H9 (cell line): Measurements from ENCODE around the gene TMEM80. TPM values are rescaled to one million over a fixed set of nuclear protein-coding genes. Genes with fewer than 3 reads are reported as not detected.

Experiments
- DNase-seq: peaks from one replicate; pipeline ENCODE4 v3.0.0-alpha.2; 2017
- H2AFZ ChIP-seq: one replicate; pipeline ENCODE4 v1.6.1; 2013; ENCODE audit warnings: mild to moderate bottlenecking, low read length, control low read depth, moderate library complexity
- H2AK5ac ChIP-seq: 2 replicates; pipeline ENCODE4 v1.6.1; 2013; ENCODE audit warnings: low read length, control low read depth, mixed read lengths; ENCODE audit not compliant: insufficient read length
- H2BK120ac ChIP-seq: one replicate; pipeline ENCODE4 v1.6.1; 2013; ENCODE audit warnings: low read depth, mild to moderate bottlenecking, low read length, control low read depth, inconsistent platforms; ENCODE audit not compliant: poor library complexity, severe bottlenecking
- H2BK12ac ChIP-seq: 2 replicates; pipeline ENCODE4 v1.6.1; 2013; ENCODE audit warnings: low read length, control low read depth, mixed read lengths, low read depth; ENCODE audit not compliant: insufficient read length
- H2BK15ac ChIP-seq: 2 replicates; pipeline ENCODE4 v1.6.1; 2013; ENCODE audit warnings: low read depth, low read length, control low read depth
- H2BK20ac ChIP-seq: one replicate; pipeline ENCODE4 v1.6.1; 2013; ENCODE audit warnings: low read depth, mild to moderate bottlenecking, low read length, control low read depth, inconsistent platforms; ENCODE audit not compliant: poor library complexity, severe bottlenecking
- H2BK5ac ChIP-seq: 2 replicates; pipeline ENCODE4 v1.6.1; 2013; ENCODE audit warnings: low read length, control low read depth, mixed read lengths; ENCODE audit not compliant: insufficient read length
- H3K14ac ChIP-seq: 2 replicates; pipeline ENCODE4 v1.6.1; 2013; ENCODE audit warnings: low read length, control low read depth; ENCODE audit not compliant: insufficient read depth
- H3K18ac ChIP-seq: 2 replicates; pipeline ENCODE4 v1.6.1; 2013; ENCODE audit warnings: low read depth, mild to moderate bottlenecking, mixed read lengths, low read length, control low read depth; ENCODE audit not compliant: insufficient read length
- H3K23ac ChIP-seq: 2 replicates; pipeline ENCODE4 v1.6.1; 2013; ENCODE audit warnings: low read length, control low read depth, mixed read lengths, low read depth; ENCODE audit not compliant: insufficient read length
- H3K23me2 ChIP-seq: 2 replicates; pipeline ENCODE4 v1.6.1; 2013; ENCODE audit warnings: low read depth, mild to moderate bottlenecking, mixed read lengths, low read length, control low read depth; ENCODE audit not compliant: insufficient read length, poor library complexity, severe bottlenecking
- H3K27ac ChIP-seq: 2 replicates; pipeline ENCODE4 v1.5.1; 2013; ENCODE audit warnings: low read length, control low read depth, mixed read lengths, low read depth; ENCODE audit not compliant: insufficient read length
- H3K27me3 ChIP-seq: 2 replicates; pipeline ENCODE4 v1.6.1; 2013; ENCODE audit warnings: low read length, control low read depth, inconsistent platforms; ENCODE audit not compliant: insufficient read depth
- H3K4ac ChIP-seq: 2 replicates; pipeline ENCODE4 v1.6.1; 2013; ENCODE audit warnings: low read depth, mild to moderate bottlenecking, control low read depth, inconsistent platforms, low read length, moderate library complexity
- H3K4me1 ChIP-seq: 2 replicates; pipeline ENCODE4 v1.6.1; 2013; ENCODE audit warnings: low read length, control low read depth, inconsistent platforms; ENCODE audit not compliant: insufficient read depth
- H3K4me2 ChIP-seq: 2 replicates; pipeline ENCODE4 v1.6.1; 2013; ENCODE audit warnings: low read length, control low read depth, mixed read lengths; ENCODE audit not compliant: insufficient read length, insufficient read depth
- H3K56ac ChIP-seq: 2 replicates; pipeline ENCODE4 v1.6.1; 2013; ENCODE audit warnings: low read depth, mild to moderate bottlenecking, mixed read lengths, low read length, control low read depth; ENCODE audit not compliant: insufficient read length
- H3K79me1 ChIP-seq: 2 replicates; pipeline ENCODE4 v1.6.1; 2013; ENCODE audit warnings: low read depth, mild to moderate bottlenecking, moderate library complexity, low read length, control low read depth, inconsistent platforms; ENCODE audit not compliant: insufficient read depth, poor library complexity, severe bottlenecking
- H3K79me2 ChIP-seq: 2 replicates; pipeline ENCODE4 v1.6.1; 2013; ENCODE audit warnings: low read length, control low read depth, inconsistent platforms; ENCODE audit not compliant: insufficient read depth
- H3K9ac ChIP-seq: 2 replicates; pipeline ENCODE4 v1.6.1; 2013; ENCODE audit warnings: low read length, control low read depth, mixed read lengths; ENCODE audit not compliant: insufficient read length; ENCODE audit errors: extremely low read depth
- H3K9me3 ChIP-seq: one replicate; pipeline ENCODE4 v1.6.1; 2013; ENCODE audit warnings: low read depth, low read length, inconsistent platforms; ENCODE audit not compliant: control insufficient read depth
- H3T11ph ChIP-seq: one replicate; pipeline ENCODE4 v1.6.1; 2013; ENCODE audit warnings: mild to moderate bottlenecking, low read length, control low read depth, inconsistent platforms
- H4K20me1 ChIP-seq: one replicate; pipeline ENCODE4 v1.6.1; 2013; ENCODE audit not compliant: control insufficient read depth, insufficient read length, insufficient read depth
- H4K5ac ChIP-seq: 2 replicates; pipeline ENCODE4 v1.6.1; 2013; ENCODE audit warnings: low read depth, mild to moderate bottlenecking, mixed read lengths, low read length, control low read depth; ENCODE audit not compliant: insufficient read length
- H4K8ac ChIP-seq: replicated peaks from 2 replicates; pipeline ENCODE4 v1.6.1; 2013; ENCODE audit warnings: low read length, control low read depth, mixed read lengths, low read depth; ENCODE audit not compliant: insufficient read length
- H4K91ac ChIP-seq: 2 replicates; pipeline ENCODE4 v1.6.1; 2013; ENCODE audit warnings: low read depth, mild to moderate bottlenecking, moderate library complexity, mixed read lengths, low read length, control low read depth; ENCODE audit not compliant: insufficient read length
- H3K27ac Mint-ChIP-seq, 3 experiments: 2 replicates in 2 of 3; 3 replicates in 1 of 3; pipeline ENCODE4 v1.8.0; 2020 to 2021; ENCODE audit warnings: mixed read lengths in 3 of 3, mild to moderate bottlenecking in 1 of 3, moderate library complexity in 1 of 3
- H3K27me3 Mint-ChIP-seq: 2 replicates; pipeline ENCODE4 v1.8.0; 2021; ENCODE audit warnings: low read depth, mild to moderate bottlenecking, moderate library complexity, mixed read lengths
- H3K36me3 Mint-ChIP-seq, 3 experiments: 2 replicates in 2 of 3; 3 replicates in 1 of 3; pipeline ENCODE4 v1.8.0; 2020 to 2021; ENCODE audit warnings: low read depth in 3 of 3, mixed read lengths in 3 of 3; ENCODE audit not compliant: insufficient read depth in 1 of 3
- H3K4me1 Mint-ChIP-seq, 2 experiments: 2 replicates each; pipeline ENCODE4 v1.8.0; 2020; ENCODE audit warnings: mixed read lengths in 2 of 2
- H3K4me3 Mint-ChIP-seq, 2 experiments: 2 replicates in 1 of 2; 3 replicates in 1 of 2; pipeline ENCODE4 v1.8.0; 2020 to 2021; ENCODE audit warnings: mild to moderate bottlenecking in 2 of 2, mixed read lengths in 2 of 2, moderate library complexity in 1 of 2
- H3K9me3 Mint-ChIP-seq, 2 experiments: 2 replicates in 1 of 2; 3 replicates in 1 of 2; pipeline ENCODE4 v1.8.0; 2020; ENCODE audit warnings: mild to moderate bottlenecking in 2 of 2, mixed read lengths in 2 of 2, moderate library complexity in 1 of 2
- CTCF ChIP-seq: fragments of 200-600 bp; sonication (generic); conservative IDR thresholded peaks from 3 replicates; pipeline ENCODE4 v1.8.0; 2021; ENCODE audit warnings: antibody characterized with exemption, mild to moderate bottlenecking
- WGBS: extraction: QIAGEN DNeasy Blood & Tissue Kit; methylation state at CpG from one replicate; pipeline ENCODE4 v1.1.7; 2013; ENCODE audit warnings: missing lambda C conversion rate, low lambda C conversion rate, mixed read lengths; ENCODE audit not compliant: insufficient read length; ENCODE audit errors: extremely low coverage; 5-methylcytosine and 5-hydroxymethylcytosine counted together
- total RNA-seq: library from RNA; stranded (reverse); gene quantifications from 2 replicates; pipeline ENCODE4 v1.2.1, GENCODE V29; 2021

The TMEM80 gene
- total RNA-seq, 1 experiment from 2014 or later = 23.6 TPM

DNA sequence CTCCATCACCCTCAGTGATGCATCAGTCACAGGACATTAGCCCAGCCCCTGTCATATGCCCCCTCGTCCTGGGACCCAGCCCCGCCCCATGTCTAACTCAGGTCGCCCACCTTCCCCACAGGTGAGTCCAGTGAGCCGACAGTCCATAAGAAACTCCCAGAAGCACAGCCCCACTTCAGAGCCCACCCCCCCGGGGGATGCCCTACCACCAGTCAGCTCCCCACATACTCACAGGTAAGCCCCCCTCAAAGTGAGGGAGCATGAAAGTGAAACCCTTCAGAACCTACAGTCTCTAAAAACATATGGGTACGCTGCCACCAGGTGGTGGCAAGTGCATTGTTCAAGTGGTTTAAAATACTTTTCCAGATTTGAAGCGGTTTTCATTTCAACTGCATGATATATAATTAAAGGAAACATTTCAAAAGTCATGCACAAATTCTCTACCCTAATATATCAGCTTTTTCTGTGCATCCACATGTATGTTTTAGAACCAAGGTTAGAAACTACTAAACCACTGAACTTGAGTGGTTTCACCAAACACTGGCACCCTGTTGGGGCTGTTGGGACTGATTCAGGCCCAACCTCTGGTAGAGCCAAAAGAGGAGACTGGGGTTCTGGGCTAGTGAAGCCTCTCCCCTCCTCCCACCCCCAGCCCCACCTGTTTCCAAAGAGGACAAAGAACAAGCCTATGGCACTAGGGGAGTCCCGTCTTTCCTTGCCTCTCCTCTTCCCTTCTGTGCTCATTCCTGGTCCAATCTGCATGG, 27.7 kb downstream of the TMEM80 start:
- Histone ChIP-seq H3K4ac (no peak overlapping the region), H2AFZ (no peak overlapping the region), H3K27ac (no peak overlapping the region), H3K56ac (no peak overlapping the region), H4K20me1 (no peaks in the 10 kb centered on the region), H3T11ph (no peak overlapping the region), H3K23me2 (peaks cover 7% of the 10 kb centered on the region), H2AK5ac (no peak overlapping the region), H2BK5ac (no peak overlapping the region), H3K4me2 (no peak overlapping the region), H3K4me1 (no peaks in the 10 kb centered on the region), H3K14ac (no peak overlapping the region), H2BK20ac (no peak overlapping the region), H3K23ac (no peak overlapping the region), H2BK12ac (no peak overlapping the region), H3K27me3 (no peaks in the 10 kb centered on the region), H3K79me2 (no peaks in the 10 kb centered on the region), H2BK120ac (no peak overlapping the region), H3K9ac (no peak overlapping the region), H4K5ac (no peak overlapping the region), H3K79me1 (no peaks in the 10 kb centered on the region), H4K91ac (no peak overlapping the region), H3K9me3 (no peaks in the 10 kb centered on the region), H3K18ac (no peak overlapping the region), H4K8ac (no peak overlapping the region), H2BK15ac (no peak overlapping the region)
- Mint-ChIP-seq H3K9me3 (no peaks in the 10 kb centered on the region), H3K27me3 (no peaks in the 10 kb centered on the region), H3K36me3 (peaks cover 0 to 8% (median 0%) of the 10 kb centered on the region in 3 experiments; a peak in 3 of 7 replicates), H3K4me3 (peak overlapping the region in 1 of 2 experiments; percentile 55; a peak in 1 of 5 replicates), H3K27ac (no peak overlapping the region), H3K4me1 (peaks cover 5 to 25% of the 10 kb centered on the region in 2 experiments; a peak in 3 of 4 replicates)
- no CpG with 5 or more reads among the region's 8 CpGs for WGBS
- peak; percentile 38 for DNase-seq
- peak; percentile 70 for TF ChIP-seq CTCF
